K562 (cell line): Measurements from ENCODE around the gene MRGPRX4. TPM values are rescaled to one million over a fixed set of nuclear protein-coding genes. Genes with fewer than 3 reads are reported as not detected.

ENCODE experiments used
- ATAC-seq: fragments of 200-7000 bp; cut with Tn5 transposase; 3 replicates; pipeline ENCODE4 v1.9.1; 2020; ENCODE audit warnings: moderate library complexity
- BruUV-seq: library from RNA; stranded (reverse); fragments of 400-500 nt; replicated peaks from 2 replicates; lab custom pipeline; 2021; lab: Mats Ljungman, UMichigan
- CTCF ChIA-PET: fragments of 300-600 bp; formaldehyde crosslinking; extraction: SDS; loops from one replicate; lab custom pipeline; 2021; ENCODE audit warnings: low intra/inter-chr PET ratio; lab: Yijun Ruan, JAX
- POLR2A ChIA-PET: fragments of 300-600, 350-650 bp; sonication (Branson Sonifier 250); formaldehyde crosslinking; extraction: SDS; loops from one replicate; lab custom pipeline; 2021; ENCODE audit warnings: antibody characterized with exemption, inconsistent platforms; lab: Yijun Ruan, JAX
- DNase-seq, 4 experiments: peaks; one replicate each; pipeline versions ENCODE4 v3.0.0 to v3.0.0-alpha.2; 2011 to 2018; ENCODE audit warnings: low spot score in 3 of 4, mixed read lengths in 3 of 4; ENCODE audit errors: extremely low read depth in 1 of 4
- FAIRE-seq: peaks from 2 replicates; lab custom pipeline; 2011; peaks lifted over from hg19 to GRCh38; lab: Jason Lieb, UNC
- H2AFZ ChIP-seq: 2 replicates; pipeline ENCODE4 v1.6.0; 2011; ENCODE audit warnings: low read depth, low read length, control low read depth, inconsistent platforms
- H3K27ac ChIP-seq: fragments of 200-600 bp; 3 replicates; pipeline ENCODE4 v1.8.0; 2011; ENCODE audit warnings: low read depth, mild to moderate bottlenecking, control low read depth, inconsistent platforms, low read length, moderate library complexity, mixed read lengths; ENCODE audit errors: extremely low read depth
- H3K27me3 ChIP-seq, 2 experiments: fragments of 300-600 bp in 1 of 2; 2 replicates in 1 of 2; 3 replicates in 1 of 2; pipeline versions ENCODE4 v1.6.0 to v1.8.0; 2011; ENCODE audit warnings: inconsistent platforms in 2 of 2, low read length in 2 of 2, mild to moderate bottlenecking in 1 of 2, mixed read lengths in 1 of 2, moderate library complexity in 1 of 2; ENCODE audit not compliant: control insufficient read depth in 2 of 2, insufficient read depth in 2 of 2
- H3K36me3 ChIP-seq: fragments of 300-600 bp; 3 replicates; pipeline ENCODE4 v1.8.0; 2011; ENCODE audit warnings: mild to moderate bottlenecking, low read length, inconsistent platforms; ENCODE audit not compliant: control insufficient read depth, insufficient read depth
- H3K4me1 ChIP-seq, 2 experiments: fragments of 200-600 bp in 1 of 2; replicated peaks in 1 of 2; 2 replicates in 1 of 2; 3 replicates in 1 of 2; pipeline versions ENCODE4 v1.5.1 to v1.8.0; 2011; ENCODE audit warnings: inconsistent platforms in 2 of 2, low read length in 2 of 2, mild to moderate bottlenecking in 1 of 2, mixed read lengths in 1 of 2, moderate library complexity in 1 of 2; ENCODE audit not compliant: control insufficient read depth in 2 of 2, insufficient read depth in 2 of 2
- H3K4me2 ChIP-seq: 2 replicates; pipeline ENCODE4 v1.6.1; 2011; ENCODE audit warnings: low read length, control low read depth, inconsistent platforms, mixed read lengths; ENCODE audit not compliant: insufficient read depth
- H3K4me3 ChIP-seq: fragments of 200-600 bp; sonication (generic), shearing (Covaris generic); 2 replicates; pipeline ENCODE4 v1.5.1; 2016; ENCODE audit warnings: control low read depth, inconsistent platforms
- H3K79me2 ChIP-seq: fragments of 200-600 bp; 3 replicates; pipeline ENCODE4 v1.8.0; 2011; ENCODE audit warnings: low read length, inconsistent platforms; ENCODE audit not compliant: control insufficient read depth, insufficient read depth
- H3K9ac ChIP-seq, 2 experiments: 2 replicates each; pipeline versions ENCODE4 v1.6.0 to v1.6.1; 2011; ENCODE audit warnings: low read depth in 2 of 2, low read length in 2 of 2, control low read depth in 1 of 2, inconsistent platforms in 1 of 2, mild to moderate bottlenecking in 1 of 2, mixed read lengths in 1 of 2; ENCODE audit not compliant: insufficient read depth in 1 of 2
- H3K9me1 ChIP-seq: one replicate; pipeline ENCODE4 v1.6.0; 2011; ENCODE audit warnings: inconsistent platforms, mild to moderate bottlenecking, low read length, moderate library complexity; ENCODE audit not compliant: control insufficient read depth, insufficient read depth
- H3K9me3 ChIP-seq: replicated peaks from 2 replicates; pipeline ENCODE4 v1.5.1; 2011; ENCODE audit warnings: low read depth, low read length, inconsistent platforms; ENCODE audit not compliant: control insufficient read depth, insufficient read depth
- H4K20me1 ChIP-seq: replicated peaks from 2 replicates; pipeline ENCODE4 v1.6.1; 2011; ENCODE audit warnings: low read length, inconsistent platforms, mixed read lengths; ENCODE audit not compliant: control insufficient read depth, insufficient read depth
- ATF7 ChIP-seq: fragments of 450-650 bp; IDR thresholded peaks from 2 replicates; pipeline ENCODE4 v1.7.1; 2014; ENCODE audit warnings: mild to moderate bottlenecking, moderate library complexity
- KDM5B ChIP-seq: fragments of 200-600 bp; sonication (generic); IDR thresholded peaks from 2 replicates; pipeline ENCODE4 v1.6.1; 2012; ENCODE audit warnings: low read depth, mild to moderate bottlenecking, moderate library complexity, low read length, control low read depth, inconsistent platforms; ENCODE audit not compliant: insufficient replicate concordance
- NRF1 ChIP-seq, 2 experiments: fragments of 450-650 bp; IDR thresholded peaks in 1 of 2; conservative IDR thresholded peaks in 1 of 2; 2 replicates each; pipeline ENCODE4 v1.6.1; 2014; ENCODE audit warnings: mild to moderate bottlenecking in 2 of 2
- ZNF780A ChIP-seq: fragments of 250-450 bp; sonication (Bioruptor Pico); IDR thresholded peaks from 2 replicates; pipeline ENCODE4 v1.5.0; 2021; ENCODE audit warnings: mild to moderate bottlenecking
- WGBS: fragments of 100-300 bp; shearing (Covaris generic); methylation state at CpG from one replicate; pipeline ENCODE4 v1.1.6; 2016; ENCODE audit warnings: low coverage, mixed read lengths; ENCODE audit not compliant: insufficient coverage; ENCODE audit errors: missing lambda C conversion rate; 5-methylcytosine and 5-hydroxymethylcytosine counted together
- in situ Hi-C: fragments of 300-500 bp; cut with MboI; formaldehyde crosslinking; loops from 4 replicates; pipeline ENCODE4 v1.15.0; 2018; ENCODE audit warnings: inconsistent platforms, mixed read lengths
- intact Hi-C: fragments of 100-400 bp; cut with micrococcal nuclease; formaldehyde crosslinking; loops from 2 replicates; pipeline ENCODE4 v1.14.2; 2022
- polyA plus RNA-seq, 8 experiments: library from polyadenylated mRNA; depleted of rRNA in 4 of 8; stranded (reverse) in 5 of 8; unstranded in 3 of 8; fragments of >200 nt; fragmentation: Nextera tagmentation in 2 of 8; fragmentation: Illumina TruSeq in 1 of 8; extraction: Ambion mirVana in 2 of 8; extraction: Trizol in 1 of 8; gene quantifications; 2 replicates each; pipeline versions ENCODE4 v1.2.1 to v1.2.3, GENCODE V29; 2011 to 2014; ENCODE audit warnings: inconsistent platforms in 1 of 8, missing spikeins in 1 of 8
- total RNA-seq, 7 experiments: library from RNA; depleted of rRNA in 6 of 7; stranded (reverse); fragments of >200 nt in 6 of 7; fragmentation: Illumina TruSeq in 2 of 7; extraction: Trizol in 2 of 7; gene quantifications; 2 replicates each; pipeline versions ENCODE4 v1.2.1 to v1.2.3, GENCODE V29; 2011 to 2021; ENCODE audit warnings: low replicate concordance in 1 of 7
- TF ChIP-seq, protein P1 (sequence below): fragments of 250-450 bp; sonication (Bioruptor Pico); IDR thresholded peaks from 2 replicates; pipeline ENCODE4 v1.8.0; 2022; ENCODE audit warnings: moderate library complexity, mild to moderate bottlenecking, inconsistent platforms
- TF ChIP-seq, protein P2 (sequence below): fragments of 450-650 bp; IDR thresholded peaks from 2 replicates; pipeline ENCODE4 v1.6.1; 2016; ENCODE audit warnings: missing biosample characterization, missing genetic modification characterization

Gene MRGPRX4
- total and polyA plus RNA-seq, 9 of the 15 experiments (the other 6 are each of a cell fraction or from before 2014, with no cell fraction given): not detected

DNA sequence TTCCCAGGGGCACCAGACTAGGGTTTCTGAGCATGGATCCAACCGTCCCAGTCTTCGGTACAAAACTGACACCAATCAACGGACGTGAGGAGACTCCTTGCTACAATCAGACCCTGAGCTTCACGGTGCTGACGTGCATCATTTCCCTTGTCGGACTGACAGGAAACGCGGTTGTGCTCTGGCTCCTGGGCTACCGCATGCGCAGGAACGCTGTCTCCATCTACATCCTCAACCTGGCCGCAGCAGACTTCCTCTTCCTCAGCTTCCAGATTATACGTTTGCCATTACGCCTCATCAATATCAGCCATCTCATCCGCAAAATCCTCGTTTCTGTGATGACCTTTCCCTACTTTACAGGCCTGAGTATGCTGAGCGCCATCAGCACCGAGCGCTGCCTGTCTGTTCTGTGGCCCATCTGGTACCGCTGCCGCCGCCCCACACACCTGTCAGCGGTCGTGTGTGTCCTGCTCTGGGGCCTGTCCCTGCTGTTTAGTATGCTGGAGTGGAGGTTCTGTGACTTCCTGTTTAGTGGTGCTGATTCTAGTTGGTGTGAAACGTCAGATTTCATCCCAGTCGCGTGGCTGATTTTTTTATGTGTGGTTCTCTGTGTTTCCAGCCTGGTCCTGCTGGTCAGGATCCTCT is 709 bp downstream of the MRGPRX4 start:
- no peak for DNase-seq
- CTCF ChIA-PET: no interaction called here
- POLR2A ChIA-PET: no interaction called here
- no peaks in the 10 kb centered on the region for H3K9me1 ChIP-seq
- H3K27ac ChIP-seq: no peak overlapping the region
- no peaks in the 10 kb centered on the region for H3K36me3 ChIP-seq
- no peak for FAIRE-seq
- WGBS: 7% methylated on average over 26 of the region's 28 CpGs
- H2AFZ ChIP-seq: no peak overlapping the region
- H3K4me2 ChIP-seq: no peak overlapping the region
- H4K20me1 ChIP-seq: no peaks in the 10 kb centered on the region
- no peaks in the 10 kb centered on the region for H3K79me2 ChIP-seq
- no peaks in the 10 kb centered on the region; a peak in 1 of 5 replicates for H3K4me1 ChIP-seq
- H3K4me3 ChIP-seq: no peak overlapping the region
- intact Hi-C loops: no loop called here
- no peaks in the 10 kb centered on the region for H3K9me3 ChIP-seq
- no peak for ATAC-seq
- no TSS peak for BruUV-seq
- peaks cover 6 to 13% of the 10 kb centered on the region in 2 experiments; a peak in 3 of 5 replicates for H3K27me3 ChIP-seq
- no peak overlapping the region for H3K9ac ChIP-seq
- TF ChIP-seq ATF7 (no peak), ZNF780A (CRISPR knock-in tag) (no peak), KDM5B (no peak), NRF1 (conservative IDR thresholded peaks at IDR 0.05 in 1 of 2, IDR thresholded peaks at IDR 0.05 in 1 of 2) (peak; percentile 50 to 54; a peak in 3 of 4 replicates)
- TF ChIP-seq, protein P1, sequence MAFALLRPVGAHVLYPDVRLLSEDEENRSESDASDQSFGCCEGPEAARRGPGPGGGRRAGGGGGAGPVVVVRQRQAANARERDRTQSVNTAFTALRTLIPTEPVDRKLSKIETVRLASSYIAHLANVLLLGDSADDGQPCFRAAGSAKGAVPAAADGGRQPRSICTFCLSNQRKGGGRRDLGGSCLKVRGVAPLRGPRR (CRISPR knock-in tag): no peak
- TF ChIP-seq, protein P2, sequence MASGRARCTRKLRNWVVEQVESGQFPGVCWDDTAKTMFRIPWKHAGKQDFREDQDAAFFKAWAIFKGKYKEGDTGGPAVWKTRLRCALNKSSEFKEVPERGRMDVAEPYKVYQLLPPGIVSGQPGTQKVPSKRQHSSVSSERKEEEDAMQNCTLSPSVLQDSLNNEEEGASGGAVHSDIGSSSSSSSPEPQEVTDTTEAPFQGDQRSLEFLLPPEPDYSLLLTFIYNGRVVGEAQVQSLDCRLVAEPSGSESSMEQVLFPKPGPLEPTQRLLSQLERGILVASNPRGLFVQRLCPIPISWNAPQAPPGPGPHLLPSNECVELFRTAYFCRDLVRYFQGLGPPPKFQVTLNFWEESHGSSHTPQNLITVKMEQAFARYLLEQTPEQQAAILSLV (tag): no peak
- TF ChIP-seq, all 486 proteins: peak for 1
- in situ Hi-C loops: no loop called here
